ENCODE results near the gene IFI27L1.

The IFI27L1 gene

DNA sequence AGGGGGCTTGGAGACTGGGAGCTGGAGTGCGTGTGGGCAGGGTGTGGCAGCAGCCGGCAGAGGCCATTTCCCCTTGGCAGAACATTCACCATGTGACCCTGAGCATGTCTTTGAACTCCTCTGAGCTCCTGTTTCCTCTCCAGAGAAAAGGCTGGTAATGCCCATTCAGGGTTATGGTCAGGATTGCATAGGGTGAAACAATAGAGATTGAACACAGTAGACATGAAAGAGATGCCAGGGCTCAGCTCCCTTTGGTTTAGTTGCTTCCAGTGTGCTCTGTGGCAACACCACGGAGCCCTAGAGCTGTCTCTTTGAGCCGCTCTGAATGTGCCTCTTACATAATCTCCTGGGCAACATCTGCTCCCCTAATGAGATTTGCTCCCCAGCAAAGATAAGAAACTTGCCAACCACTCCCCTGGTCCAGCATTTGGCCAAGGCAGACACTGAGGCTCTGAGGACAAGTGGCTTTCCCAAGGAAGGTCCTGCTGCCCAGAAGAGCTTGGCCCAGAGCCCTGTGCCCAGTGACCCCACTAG lies 34.0 kb downstream of the IFI27L1 start:
- no peak for DNase-seq

GRCh38 chr14:94115631-94116030 lies 34.5 kb downstream of the IFI27L1 start:
- no peak for DNase-seq

DNA sequence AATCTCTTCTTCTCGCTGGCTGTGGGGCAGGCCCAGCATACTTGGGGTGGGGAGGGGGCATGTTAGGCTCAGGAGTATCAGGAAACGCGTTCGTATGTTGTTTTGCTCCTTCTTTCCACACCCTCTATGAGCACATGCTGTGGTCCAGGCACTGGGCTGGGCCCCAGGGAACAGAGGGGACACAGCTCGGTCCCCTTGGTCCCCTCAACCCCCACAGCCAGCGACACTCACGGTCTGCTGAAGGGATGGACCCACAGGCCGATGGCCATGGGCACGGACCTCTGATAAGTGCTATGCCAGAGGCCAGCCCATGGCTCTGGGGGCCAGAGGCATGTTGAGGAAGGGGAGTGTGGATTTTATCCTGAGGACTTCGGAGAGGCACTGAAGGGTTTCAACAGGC lies 35.6 kb downstream of the IFI27L1 start:
- no peak for DNase-seq

GRCh38 chr14:94117856-94118255 lies 36.7 kb downstream of the IFI27L1 start:
- DNase-seq = no peak

GRCh38 chr14:94119071-94119470 lies 38.0 kb downstream of the IFI27L1 start:
- DNase-seq = no peak

DNA sequence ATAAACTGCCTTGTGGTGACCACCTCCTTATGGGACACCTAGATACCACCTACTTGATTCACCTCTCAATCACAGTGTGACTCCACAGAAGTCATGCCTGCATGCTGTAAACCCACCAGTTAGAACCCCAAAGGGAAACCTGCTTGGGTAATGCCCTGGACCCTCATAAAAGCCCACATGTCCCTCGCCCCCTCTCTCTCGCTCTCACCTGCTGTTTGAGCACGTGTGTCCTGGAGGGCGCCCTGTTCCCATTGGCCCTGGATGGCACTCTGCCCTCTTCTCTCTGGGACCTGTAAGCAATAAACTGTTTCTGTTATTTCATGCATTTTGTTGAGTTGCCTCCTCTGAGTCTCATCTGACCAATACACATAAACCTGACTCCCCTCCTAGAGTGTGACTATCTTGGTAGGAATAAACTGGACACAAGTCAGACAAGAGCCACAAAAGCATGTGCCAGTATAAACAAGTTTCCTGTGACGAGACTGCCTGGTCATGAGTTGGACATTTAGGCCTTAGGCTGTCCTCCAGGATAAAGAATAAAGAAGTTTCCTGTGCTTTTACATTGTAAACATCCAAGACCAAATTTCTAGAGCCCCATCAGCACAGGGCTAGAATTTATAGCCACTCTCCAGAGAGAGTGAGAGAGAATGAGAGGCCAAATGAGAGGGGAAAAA lies 39.7 kb downstream of the IFI27L1 start:
- DNase-seq = no peak

DNA sequence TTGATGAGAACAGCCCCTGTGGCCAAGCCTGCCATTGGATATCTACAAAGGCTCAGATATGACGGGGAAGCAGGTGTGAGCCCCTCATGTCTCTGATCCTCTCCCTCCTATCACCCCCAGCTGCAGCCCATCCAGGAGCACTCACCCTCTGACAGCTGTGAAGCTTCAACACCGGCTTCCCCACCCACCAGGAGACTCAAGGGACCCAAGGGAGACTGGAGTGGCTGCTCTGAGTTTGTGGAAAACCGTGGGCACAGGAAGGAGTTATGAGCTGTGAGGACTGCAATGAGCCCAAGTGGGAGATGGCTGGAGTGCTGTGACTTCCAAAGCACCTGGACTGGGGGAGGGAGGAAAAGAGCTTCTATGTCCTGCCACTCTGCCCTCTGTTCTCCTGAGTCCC lies 40.4 kb downstream of the IFI27L1 start:
- DNase-seq = no peak

- DNase-seq = no peak
These were observed 41.3 kb downstream of the IFI27L1 start for GRCh38 chr14:94122438-94122837.

- no peak for DNase-seq
These were observed 42.2 kb downstream of the IFI27L1 start for GRCh38 chr14:94123296-94123695.

- DNase-seq = no peak
These were observed 42.8 kb downstream of the IFI27L1 start for GRCh38 chr14:94123868-94124267.

DNA sequence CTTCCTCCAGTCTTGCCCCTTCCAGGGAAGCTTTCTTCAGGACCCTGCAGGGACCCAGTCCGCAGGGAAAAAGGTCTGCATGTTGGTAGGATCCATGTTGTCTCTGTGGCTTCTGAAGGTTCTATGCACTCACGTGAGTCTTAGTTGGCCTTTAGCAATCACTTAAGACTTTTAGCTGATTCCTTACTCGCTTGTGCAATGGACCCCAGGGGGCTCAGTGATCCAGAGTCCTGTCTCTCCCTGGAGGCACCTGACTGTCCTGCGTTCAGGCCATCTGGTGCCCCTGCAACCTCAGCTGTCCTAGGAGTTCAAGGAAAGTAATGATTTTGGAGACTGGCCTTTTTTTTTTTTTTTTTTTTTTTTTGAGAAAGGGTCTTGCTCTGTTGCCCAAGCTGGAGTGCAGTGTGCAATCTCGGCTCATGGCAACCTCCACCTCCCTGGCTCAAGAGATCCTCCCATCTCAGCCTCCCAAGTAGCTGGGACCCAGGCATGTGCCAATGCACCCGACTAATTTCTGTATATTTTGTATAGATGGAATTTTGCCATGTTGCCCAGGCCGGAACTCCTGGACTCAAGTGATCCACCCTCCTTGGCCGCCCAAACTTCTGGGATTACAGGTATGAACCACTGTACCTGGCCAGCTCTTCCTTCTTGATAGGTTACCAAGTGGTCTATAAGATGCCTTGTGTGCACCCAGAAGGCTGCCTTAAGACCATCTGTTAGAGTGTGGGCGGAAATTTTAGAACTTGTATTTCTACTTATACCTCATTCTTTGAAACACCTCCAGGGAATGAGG lies 43.7 kb downstream of the IFI27L1 start:
- no peak for DNase-seq

DNA sequence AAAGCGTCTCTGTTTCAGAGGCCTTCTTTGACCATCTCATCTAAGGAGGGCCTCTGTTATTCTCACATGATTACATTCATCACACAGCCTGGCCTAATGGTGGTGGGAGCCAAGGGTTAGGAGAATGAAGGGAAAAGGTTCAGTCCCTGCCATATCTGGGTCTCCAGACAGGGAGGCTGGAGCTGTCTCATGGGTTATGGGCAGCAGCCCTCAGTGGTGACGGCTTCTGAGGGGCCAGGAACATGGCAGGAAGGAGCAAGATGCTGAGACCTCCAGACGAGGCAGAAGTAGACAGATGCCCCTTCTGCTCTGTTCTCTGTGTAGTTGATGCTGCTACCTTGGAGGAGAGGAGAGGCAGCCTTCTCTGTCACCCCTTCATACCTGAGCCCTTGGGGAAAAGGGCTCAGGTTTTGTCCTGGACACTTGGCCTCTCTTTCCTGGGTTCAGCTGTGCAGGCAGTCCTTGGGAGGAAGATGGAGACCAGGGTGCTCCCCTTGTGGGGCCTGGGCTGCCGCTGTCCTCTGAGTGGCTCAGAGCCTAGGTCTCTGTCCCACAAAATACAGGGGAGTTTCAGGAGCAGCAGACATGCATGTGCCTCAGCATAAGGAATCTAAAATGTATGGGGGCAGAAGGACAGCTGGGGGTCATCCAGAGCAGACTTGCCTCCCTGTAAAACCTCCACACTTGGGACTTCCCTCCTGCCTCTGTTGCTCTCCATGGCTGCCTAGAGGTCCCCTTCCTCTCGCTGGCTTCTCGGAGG lies 44.7 kb downstream of the IFI27L1 start:
- DNase-seq = no peak

DNA sequence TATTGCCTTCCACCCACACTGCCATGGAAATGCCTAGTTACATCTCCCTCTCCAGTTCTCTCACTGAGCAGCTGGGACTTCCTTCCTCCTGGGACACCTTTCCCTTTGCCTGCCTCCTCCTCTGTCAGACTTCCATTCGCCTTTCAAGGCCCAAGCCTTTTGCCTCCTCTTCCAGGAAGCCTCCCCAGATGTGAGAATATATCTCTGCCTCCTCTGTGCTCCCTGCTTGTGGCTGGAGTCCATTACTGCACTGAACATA lies 45.2 kb downstream of the IFI27L1 start:
- no peak for DNase-seq

DNA sequence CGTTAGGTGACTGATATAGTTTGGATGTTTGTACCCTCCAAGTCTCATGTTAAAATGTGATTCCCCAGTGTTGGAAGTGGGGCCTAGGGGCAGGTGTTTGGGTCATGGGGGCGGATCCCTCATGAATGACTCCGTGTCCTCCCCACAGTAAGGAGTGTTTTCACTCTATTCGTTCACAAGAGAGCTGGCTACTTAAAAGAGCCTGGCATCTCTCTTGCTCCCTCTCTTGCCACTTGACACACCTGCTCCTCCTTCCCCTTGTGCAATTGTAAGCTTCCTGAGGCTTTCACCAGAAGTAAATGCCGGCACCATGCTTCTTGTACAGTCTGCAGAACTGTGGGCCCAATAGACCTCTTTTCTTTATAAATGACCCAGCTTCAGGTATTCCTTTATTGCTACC lies 45.7 kb downstream of the IFI27L1 start:
- DNase-seq = no peak

DNA sequence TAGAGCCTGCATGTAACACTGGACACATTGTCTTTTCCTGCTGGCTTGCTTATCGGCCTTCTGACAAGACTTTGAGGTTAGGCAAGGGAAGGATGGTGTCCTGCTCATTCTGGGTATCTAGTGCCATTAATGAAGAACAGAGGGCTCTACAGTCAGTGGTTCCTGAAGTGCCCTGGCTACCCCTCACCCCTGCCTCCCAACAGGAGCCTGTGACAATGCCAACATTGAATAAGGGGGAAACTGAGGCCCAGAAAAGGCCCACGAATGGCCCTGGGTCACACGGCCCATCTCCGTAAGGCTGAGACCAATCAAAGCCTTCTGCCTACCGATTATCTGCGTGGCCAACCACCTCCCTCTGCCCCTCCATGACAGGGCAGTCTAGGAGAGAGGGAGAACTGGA lies 46.2 kb downstream of the IFI27L1 start:
- no peak for DNase-seq

DNA sequence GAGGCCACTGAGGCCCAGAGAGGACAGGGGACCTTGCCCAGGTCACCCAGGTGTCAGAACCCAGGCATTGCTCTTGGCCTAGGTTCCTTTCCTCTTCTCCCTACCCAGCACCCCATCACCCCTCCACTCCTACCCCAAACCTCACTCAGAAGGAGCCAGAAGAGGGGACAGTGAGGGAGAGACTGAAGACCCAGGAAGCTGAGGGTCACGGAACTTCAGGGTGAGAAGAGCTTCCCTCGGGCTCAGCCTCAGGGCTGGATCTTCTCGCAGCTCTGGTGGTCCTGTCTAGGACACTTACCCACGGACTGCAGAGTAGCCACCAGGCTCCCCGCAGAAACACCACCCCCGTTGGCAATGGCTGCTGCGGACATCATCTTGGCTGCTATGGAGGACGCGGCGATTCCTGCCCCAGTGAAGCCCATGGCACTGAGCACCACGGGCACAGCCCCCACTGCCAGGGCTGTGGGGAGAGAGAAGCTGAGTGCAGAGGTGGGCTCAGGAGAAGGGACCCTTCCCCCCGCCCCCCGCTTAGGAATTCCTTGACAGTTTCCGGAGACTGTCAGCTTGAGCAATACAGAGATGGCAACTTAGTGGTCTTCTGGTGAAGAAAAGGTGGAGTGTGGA lies 47.2 kb downstream of the IFI27L1 start:
- DNase-seq = no peak

GRCh38 chr14:94129111-94129757 lies 48.1 kb downstream of the IFI27L1 start, which contains the start of gene IFI27L2:
IFI27L2 (minus strand) TSS chr14:94129604; CDS start chr14:94129564, 40 bp downstream.
- DNase-seq = peak; percentile 47

DNA sequence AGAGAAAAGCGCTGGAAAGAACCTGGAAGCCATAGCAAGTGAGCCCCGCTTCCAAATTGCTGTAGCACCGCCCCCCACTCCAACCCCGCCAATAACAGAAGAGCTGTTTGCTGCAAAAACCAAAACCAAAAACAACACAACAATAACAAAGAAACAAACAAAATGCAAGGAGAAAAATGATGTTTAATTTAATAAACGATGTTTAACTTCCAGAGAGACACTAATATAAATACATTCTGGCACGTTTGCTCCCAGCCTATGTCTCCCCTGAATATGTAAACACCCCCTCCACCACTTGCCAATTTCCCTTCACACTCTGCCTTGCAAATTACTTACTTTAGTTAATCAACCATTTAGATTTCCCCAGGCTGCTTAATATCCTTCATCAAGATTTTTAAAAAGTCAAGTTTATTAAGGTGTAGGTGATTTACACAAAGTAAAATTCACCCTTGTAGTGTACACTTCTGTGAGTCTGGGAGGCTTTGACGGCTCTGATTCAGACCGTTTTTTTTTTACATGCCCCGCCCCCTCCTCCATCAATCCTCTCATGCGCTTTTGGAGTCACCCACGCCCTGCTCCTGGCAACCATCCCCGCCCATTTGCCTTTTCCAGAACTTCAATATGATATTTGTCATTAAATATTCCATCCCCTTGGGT lies 48.8 kb downstream of the IFI27L1 start:
- DNase-seq = no peak

- DNase-seq = peak; percentile 33
These were observed 51.3 kb downstream of the IFI27L1 start for GRCh38 chr14:94132285-94132887.

DNA sequence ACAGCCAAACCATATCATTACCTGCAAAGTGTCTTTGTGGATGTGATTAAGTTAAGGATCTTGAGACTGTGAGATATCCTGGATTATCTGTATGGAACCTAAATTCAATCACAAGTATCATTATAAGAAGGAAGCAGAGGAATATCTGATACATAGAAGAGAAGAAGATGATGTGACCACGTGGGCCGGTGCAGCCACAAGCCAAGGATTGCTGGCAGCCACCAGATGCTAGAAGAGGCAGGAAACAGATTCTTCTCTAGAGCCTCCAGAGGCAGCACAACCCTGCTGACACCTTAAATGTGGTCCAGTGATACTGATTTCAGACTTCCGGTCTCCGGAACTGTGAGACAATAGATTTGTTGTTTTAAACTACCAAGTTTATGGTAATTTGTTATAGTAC lies 54.4 kb downstream of the IFI27L1 start:
- DNase-seq = no peak

DNA sequence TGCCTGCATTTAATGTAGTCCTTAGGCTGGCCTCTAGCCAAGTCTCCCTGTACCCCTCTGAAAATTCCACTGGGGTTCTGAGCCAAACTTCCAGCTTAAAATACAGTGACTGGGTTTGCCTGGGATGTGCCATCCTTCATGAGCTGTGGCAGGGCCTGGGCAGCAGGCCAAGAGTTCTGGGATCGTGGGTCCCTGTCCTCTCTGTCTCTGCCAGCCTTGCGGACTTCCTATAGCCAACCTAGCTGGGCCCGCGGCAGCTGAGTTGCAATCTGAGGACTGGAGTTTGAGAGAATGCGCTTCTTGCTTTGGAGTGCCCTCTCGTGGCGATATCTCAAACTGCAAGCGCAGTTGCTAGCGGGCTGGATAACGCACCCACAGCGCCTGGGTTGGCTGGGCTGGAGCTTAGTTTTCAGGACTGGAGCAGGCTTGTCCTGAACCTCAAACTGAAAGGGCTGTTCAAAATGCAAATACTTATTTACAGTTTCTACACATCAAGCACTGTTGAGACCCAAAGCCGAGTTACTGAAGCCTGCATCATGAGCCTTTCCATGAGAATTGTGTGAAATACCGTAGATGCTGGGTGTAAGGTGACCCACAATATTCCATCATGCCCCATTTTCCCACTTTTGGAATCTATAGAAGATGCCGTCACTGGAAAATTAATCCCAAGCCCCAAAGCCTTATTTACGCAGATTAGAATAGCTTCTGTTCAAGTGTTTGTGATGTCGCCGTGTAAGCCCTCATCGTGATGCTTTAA lies 55.6 kb downstream of the IFI27L1 start:
- DNase-seq = peak; percentile 72
